ENCODE measurements around the gene NCOA7. TPM values are rescaled to one million over a fixed set of nuclear protein-coding genes. Genes with fewer than 3 reads are reported as not detected.
A peak's percentile ranks its signal among the peaks of the same experiment; 100 is the strongest.

NCOA7 gene
- total RNA-seq, 1 experiment from 2014 or later, result 37.3 TPM

DNA sequence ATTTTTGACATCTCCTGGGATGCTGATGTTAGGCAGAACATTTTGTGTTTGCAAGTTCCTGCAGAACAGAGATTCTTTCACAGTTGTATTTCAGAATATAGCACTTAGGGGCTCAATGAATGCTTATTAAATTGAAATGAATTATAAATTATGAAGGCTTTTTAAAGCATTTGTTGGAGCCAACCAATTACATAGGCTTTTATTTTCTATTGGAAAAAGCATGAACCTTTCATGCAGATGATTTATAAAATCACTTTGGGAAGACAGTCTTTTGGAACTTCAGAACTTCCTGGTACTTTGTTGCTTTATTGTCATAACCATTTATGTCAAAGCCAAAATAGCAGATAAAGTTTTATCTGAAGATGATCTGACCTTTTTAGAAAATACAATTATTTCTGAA lies 96.6 kb downstream of the NCOA7 start:
- intact Hi-C loops (cut with micrococcal nuclease; ENCODE audit: unreplicated experiment), result no loop called here
- no TSS peak for BruUV-seq (replicated peaks)
- in situ Hi-C loops (cut with HindIII; ENCODE audit: low pct_unique_long_range_greater_than_20kb, low sequenced_read_pairs), result no loop called here
- Histone ChIP-seq H3K27ac (ENCODE audit: low read length) (no peak overlapping the region), H3K4me1 (ENCODE audit: control insufficient read depth, insufficient read depth, low read length) (no peaks in the 10 kb centered on the region), H3K4me3 (ENCODE audit: low read depth in 2 of 2, low read length in 2 of 2) (no peak overlapping the region), H3K27me3 (ENCODE audit: control insufficient read depth, insufficient read depth, low read length) (no peaks in the 10 kb centered on the region), H3K36me3 (ENCODE audit: control insufficient read depth, insufficient read depth, low read length) (peaks cover 15% of the 10 kb centered on the region), H3K9me3 (ENCODE audit: control insufficient read depth, insufficient read depth, low read depth, low read length) (no peaks in the 10 kb centered on the region)
- DNase-seq (ENCODE audit: low read depth, low spot score) (no peak), ATAC-seq (no peak)
- TF ChIP-seq SIN3A (IDR thresholded peaks at IDR 0.05; ENCODE audit: borderline replicate concordance, insufficient read depth, low read depth, low read length) (no peak), TCF7L2 (IDR thresholded peaks at IDR 0.05; ENCODE audit: low read depth, low read length) (no peak), POLR2AphosphoS5 (IDR thresholded peaks at IDR 0.05; ENCODE audit: low read depth, low read length) (no peak)
- TF ChIP-seq, protein P1, sequence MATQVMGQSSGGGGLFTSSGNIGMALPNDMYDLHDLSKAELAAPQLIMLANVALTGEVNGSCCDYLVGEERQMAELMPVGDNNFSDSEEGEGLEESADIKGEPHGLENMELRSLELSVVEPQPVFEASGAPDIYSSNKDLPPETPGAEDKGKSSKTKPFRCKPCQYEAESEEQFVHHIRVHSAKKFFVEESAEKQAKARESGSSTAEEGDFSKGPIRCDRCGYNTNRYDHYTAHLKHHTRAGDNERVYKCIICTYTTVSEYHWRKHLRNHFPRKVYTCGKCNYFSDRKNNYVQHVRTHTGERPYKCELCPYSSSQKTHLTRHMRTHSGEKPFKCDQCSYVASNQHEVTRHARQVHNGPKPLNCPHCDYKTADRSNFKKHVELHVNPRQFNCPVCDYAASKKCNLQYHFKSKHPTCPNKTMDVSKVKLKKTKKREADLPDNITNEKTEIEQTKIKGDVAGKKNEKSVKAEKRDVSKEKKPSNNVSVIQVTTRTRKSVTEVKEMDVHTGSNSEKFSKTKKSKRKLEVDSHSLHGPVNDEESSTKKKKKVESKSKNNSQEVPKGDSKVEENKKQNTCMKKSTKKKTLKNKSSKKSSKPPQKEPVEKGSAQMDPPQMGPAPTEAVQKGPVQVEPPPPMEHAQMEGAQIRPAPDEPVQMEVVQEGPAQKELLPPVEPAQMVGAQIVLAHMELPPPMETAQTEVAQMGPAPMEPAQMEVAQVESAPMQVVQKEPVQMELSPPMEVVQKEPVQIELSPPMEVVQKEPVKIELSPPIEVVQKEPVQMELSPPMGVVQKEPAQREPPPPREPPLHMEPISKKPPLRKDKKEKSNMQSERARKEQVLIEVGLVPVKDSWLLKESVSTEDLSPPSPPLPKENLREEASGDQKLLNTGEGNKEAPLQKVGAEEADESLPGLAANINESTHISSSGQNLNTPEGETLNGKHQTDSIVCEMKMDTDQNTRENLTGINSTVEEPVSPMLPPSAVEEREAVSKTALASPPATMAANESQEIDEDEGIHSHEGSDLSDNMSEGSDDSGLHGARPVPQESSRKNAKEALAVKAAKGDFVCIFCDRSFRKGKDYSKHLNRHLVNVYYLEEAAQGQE (IDR thresholded peaks at IDR 0.05; ENCODE audit: insufficient read depth in 1 of 2, low read depth in 2 of 2, low read length in 1 of 2), result no peak
- TF ChIP-seq, protein P2, sequence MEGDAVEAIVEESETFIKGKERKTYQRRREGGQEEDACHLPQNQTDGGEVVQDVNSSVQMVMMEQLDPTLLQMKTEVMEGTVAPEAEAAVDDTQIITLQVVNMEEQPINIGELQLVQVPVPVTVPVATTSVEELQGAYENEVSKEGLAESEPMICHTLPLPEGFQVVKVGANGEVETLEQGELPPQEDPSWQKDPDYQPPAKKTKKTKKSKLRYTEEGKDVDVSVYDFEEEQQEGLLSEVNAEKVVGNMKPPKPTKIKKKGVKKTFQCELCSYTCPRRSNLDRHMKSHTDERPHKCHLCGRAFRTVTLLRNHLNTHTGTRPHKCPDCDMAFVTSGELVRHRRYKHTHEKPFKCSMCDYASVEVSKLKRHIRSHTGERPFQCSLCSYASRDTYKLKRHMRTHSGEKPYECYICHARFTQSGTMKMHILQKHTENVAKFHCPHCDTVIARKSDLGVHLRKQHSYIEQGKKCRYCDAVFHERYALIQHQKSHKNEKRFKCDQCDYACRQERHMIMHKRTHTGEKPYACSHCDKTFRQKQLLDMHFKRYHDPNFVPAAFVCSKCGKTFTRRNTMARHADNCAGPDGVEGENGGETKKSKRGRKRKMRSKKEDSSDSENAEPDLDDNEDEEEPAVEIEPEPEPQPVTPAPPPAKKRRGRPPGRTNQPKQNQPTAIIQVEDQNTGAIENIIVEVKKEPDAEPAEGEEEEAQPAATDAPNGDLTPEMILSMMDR (IDR thresholded peaks at IDR 0.05), result no peak
- CTCF ChIA-PET, result interaction anchor here (1.0 kb wide), 1 partner anchor 64 kb away, joined by 3 read pairs; no protein-coding TSS in a partner anchor
- POLR2A ChIA-PET, result no interaction called here

DNA sequence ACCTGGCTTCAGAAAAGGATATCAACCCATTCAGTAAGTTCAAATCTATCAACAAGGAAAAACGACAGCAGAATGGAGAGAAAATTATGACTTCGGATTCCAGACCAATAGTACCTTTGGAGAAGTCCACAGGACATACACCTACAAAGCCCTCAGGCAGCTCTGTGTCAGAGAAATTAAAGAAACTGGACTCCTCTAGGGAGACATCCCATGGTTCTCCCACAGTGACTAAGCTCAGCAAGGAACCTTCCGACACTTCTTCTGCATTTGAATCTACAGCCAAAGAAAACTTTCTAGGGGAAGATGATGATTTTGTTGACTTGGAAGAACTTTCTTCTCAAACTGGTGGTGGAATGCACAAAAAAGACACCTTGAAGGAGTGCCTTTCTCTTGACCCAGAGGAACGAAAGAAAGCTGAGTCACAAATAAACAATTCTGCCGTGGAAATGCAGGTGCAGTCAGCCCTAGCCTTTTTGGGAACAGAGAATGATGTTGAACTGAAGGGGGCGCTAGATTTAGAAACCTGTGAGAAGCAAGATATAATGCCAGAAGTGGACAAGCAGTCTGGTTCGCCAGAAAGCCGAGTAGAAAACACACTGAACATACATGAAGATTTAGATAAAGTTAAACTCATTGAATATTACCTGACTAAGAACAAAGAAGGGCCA lies 98.4 kb downstream of the NCOA7 start:
- DNase-seq (ENCODE audit: low read depth, low spot score), result no peak
- Histone ChIP-seq H3K9me3 (ENCODE audit: control insufficient read depth, insufficient read depth, low read depth, low read length) (no peaks in the 10 kb centered on the region), H3K4me3 (ENCODE audit: low read depth in 2 of 2, low read length in 2 of 2) (no peak overlapping the region), H3K4me1 (ENCODE audit: control insufficient read depth, insufficient read depth, low read length) (no peaks in the 10 kb centered on the region), H3K36me3 (ENCODE audit: control insufficient read depth, insufficient read depth, low read length) (peaks cover 15% of the 10 kb centered on the region), H3K27ac (ENCODE audit: low read length) (no peak overlapping the region), H3K27me3 (ENCODE audit: control insufficient read depth, insufficient read depth, low read length) (no peaks in the 10 kb centered on the region)
- ChIA-PET POLR2A (no interaction called here), CTCF (no interaction called here)
- BruUV-seq (replicated peaks), result TSS peak; percentile 21
- intact Hi-C loops (cut with micrococcal nuclease; ENCODE audit: unreplicated experiment) (no loop called here), in situ Hi-C loops (cut with HindIII; ENCODE audit: low pct_unique_long_range_greater_than_20kb, low sequenced_read_pairs) (no loop called here)
- ATAC-seq, result no peak; the same call in 1 of the 2 replicates
- TF ChIP-seq TCF7L2 (IDR thresholded peaks at IDR 0.05; ENCODE audit: low read depth, low read length), result no peak
- no peak for TF ChIP-seq POLR2AphosphoS5 (IDR thresholded peaks at IDR 0.05; ENCODE audit: low read depth, low read length)
- no peak for TF ChIP-seq SIN3A (IDR thresholded peaks at IDR 0.05; ENCODE audit: borderline replicate concordance, insufficient read depth, low read depth, low read length)
- TF ChIP-seq, protein P1 (IDR thresholded peaks at IDR 0.05; ENCODE audit: insufficient read depth in 1 of 2, low read depth in 2 of 2, low read length in 1 of 2), result no peak
- TF ChIP-seq, protein P2 (IDR thresholded peaks at IDR 0.05), result peak; percentile 74

Data from Panc1 (cell line).